ENCODE measurements around the gene MYRIP. TPM values are rescaled to one million over a fixed set of nuclear protein-coding genes. Genes with fewer than 3 reads are reported as not detected.

MYRIP gene
- total RNA-seq, 1 experiment from 2014 or later: 1.6 TPM

- ChIA-PET CTCF (no interaction called here), POLR2A (no interaction called here)
- DNase-seq (ENCODE audit: low spot score): no peak
- H3K4me3 Mint-ChIP-seq: no peak overlapping the region
- TF ChIP-seq ETV6 (CRISPR knock-in tag; IDR thresholded peaks at IDR 0.05): no peak
- TF ChIP-seq NR1H2 (CRISPR knock-in tag; IDR thresholded peaks at IDR 0.05): no peak
- TF ChIP-seq, protein P1, sequence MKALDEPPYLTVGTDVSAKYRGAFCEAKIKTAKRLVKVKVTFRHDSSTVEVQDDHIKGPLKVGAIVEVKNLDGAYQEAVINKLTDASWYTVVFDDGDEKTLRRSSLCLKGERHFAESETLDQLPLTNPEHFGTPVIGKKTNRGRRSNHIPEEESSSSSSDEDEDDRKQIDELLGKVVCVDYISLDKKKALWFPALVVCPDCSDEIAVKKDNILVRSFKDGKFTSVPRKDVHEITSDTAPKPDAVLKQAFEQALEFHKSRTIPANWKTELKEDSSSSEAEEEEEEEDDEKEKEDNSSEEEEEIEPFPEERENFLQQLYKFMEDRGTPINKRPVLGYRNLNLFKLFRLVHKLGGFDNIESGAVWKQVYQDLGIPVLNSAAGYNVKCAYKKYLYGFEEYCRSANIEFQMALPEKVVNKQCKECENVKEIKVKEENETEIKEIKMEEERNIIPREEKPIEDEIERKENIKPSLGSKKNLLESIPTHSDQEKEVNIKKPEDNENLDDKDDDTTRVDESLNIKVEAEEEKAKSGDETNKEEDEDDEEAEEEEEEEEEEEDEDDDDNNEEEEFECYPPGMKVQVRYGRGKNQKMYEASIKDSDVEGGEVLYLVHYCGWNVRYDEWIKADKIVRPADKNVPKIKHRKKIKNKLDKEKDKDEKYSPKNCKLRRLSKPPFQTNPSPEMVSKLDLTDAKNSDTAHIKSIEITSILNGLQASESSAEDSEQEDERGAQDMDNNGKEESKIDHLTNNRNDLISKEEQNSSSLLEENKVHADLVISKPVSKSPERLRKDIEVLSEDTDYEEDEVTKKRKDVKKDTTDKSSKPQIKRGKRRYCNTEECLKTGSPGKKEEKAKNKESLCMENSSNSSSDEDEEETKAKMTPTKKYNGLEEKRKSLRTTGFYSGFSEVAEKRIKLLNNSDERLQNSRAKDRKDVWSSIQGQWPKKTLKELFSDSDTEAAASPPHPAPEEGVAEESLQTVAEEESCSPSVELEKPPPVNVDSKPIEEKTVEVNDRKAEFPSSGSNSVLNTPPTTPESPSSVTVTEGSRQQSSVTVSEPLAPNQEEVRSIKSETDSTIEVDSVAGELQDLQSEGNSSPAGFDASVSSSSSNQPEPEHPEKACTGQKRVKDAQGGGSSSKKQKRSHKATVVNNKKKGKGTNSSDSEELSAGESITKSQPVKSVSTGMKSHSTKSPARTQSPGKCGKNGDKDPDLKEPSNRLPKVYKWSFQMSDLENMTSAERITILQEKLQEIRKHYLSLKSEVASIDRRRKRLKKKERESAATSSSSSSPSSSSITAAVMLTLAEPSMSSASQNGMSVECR (CRISPR knock-in tag; IDR thresholded peaks at IDR 0.05; ENCODE audit: borderline replicate concordance): no peak
- TF ChIP-seq MXD4 (CRISPR knock-in tag; IDR thresholded peaks at IDR 0.05; ENCODE audit: borderline replicate concordance): no peak
- no peak for TF ChIP-seq ELF4 (CRISPR knock-in tag; IDR thresholded peaks at IDR 0.05; ENCODE audit: low read depth)
- TF ChIP-seq PRDM15 (CRISPR knock-in tag; IDR thresholded peaks at IDR 0.05): no peak
- TF ChIP-seq NR2C2 (CRISPR knock-in tag; IDR thresholded peaks at IDR 0.05): no peak
- no peaks in the 10 kb centered on the region for H3K36me3 Mint-ChIP-seq
- peaks cover 3% of the 10 kb centered on the region; the same call in 1 of the 2 replicates for H3K9me3 Mint-ChIP-seq
- no peak for ATAC-seq
- H3K27ac Mint-ChIP-seq: no peak overlapping the region
- no peaks in the 10 kb centered on the region for H3K27me3 Mint-ChIP-seq (ENCODE audit: low read depth)
- peaks cover 17% of the 10 kb centered on the region for H3K4me1 Mint-ChIP-seq
Measured at GRCh38 chr3:39933986-39934693, 124.7 kb downstream of the MYRIP start.

DNA sequence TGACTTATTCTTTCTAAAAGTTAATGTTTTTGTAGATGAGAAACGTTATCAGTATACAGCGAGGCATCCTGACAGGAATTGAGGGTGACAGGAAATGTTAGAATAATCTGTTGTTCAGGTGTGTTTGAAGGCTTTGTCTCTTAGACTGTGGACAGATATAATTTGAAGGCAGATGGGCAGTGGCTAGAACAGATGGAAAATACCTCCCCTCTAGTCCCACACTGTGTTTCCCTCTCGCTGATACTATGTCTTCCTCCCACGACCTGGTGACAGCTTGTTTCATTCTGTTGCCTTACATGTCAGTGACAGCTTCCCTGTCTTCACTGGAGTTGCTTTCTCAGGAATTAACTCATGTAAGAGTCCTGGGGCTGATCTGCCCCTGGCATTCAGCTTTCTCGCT lies 125.3 kb downstream of the MYRIP start:
- ChIA-PET CTCF (no interaction called here), POLR2A (no interaction called here)
- Mint-ChIP-seq H3K4me1 (peaks cover 17% of the 10 kb centered on the region), H3K4me3 (no peak overlapping the region), H3K36me3 (no peaks in the 10 kb centered on the region), H3K27ac (no peak overlapping the region), H3K9me3 (peaks cover 3% of the 10 kb centered on the region; the same call in 1 of the 2 replicates), H3K27me3 (ENCODE audit: low read depth) (no peaks in the 10 kb centered on the region)
- ATAC-seq (no peak), DNase-seq (ENCODE audit: low spot score) (no peak)
- TF ChIP-seq MYBL2 (CRISPR knock-in tag; IDR thresholded peaks at IDR 0.05) (no peak), CBFB (CRISPR knock-in tag; IDR thresholded peaks at IDR 0.05; ENCODE audit: low read depth) (no peak), ATF6 (CRISPR knock-in tag; IDR thresholded peaks at IDR 0.05) (no peak), TCF7 (CRISPR knock-in tag; IDR thresholded peaks at IDR 0.05; ENCODE audit: low read depth) (no peak), ESRRA (CRISPR knock-in tag; IDR thresholded peaks at IDR 0.05; ENCODE audit: borderline replicate concordance) (no peak), ZNF281 (CRISPR knock-in tag; IDR thresholded peaks at IDR 0.05) (no peak), FOXK1 (CRISPR knock-in tag; IDR thresholded peaks at IDR 0.05) (no peak)
- TF ChIP-seq, protein P1 (CRISPR knock-in tag; IDR thresholded peaks at IDR 0.05; ENCODE audit: borderline replicate concordance): no peak
